ENCODE results near the gene UBA1.

GRCh38 chrX:47158131-47158530 is 35.5 kb upstream of the UBA1 start:
- TF ChIP-seq POLR2A (IDR thresholded peaks at IDR 0.05; ENCODE audit: low read length) = no peak
- no peak for TF ChIP-seq REST (IDR thresholded peaks at IDR 0.05)
- no peak for TF ChIP-seq CTCF (IDR thresholded peaks at IDR 0.05)
- TF ChIP-seq RAD21 (conservative IDR thresholded peaks at IDR 0.05 in 1 of 2, IDR thresholded peaks at IDR 0.05 in 1 of 2) = no peak
- TF ChIP-seq JUN (IDR thresholded peaks at IDR 0.05) = no peak
- TF ChIP-seq CBX2 (IDR thresholded peaks at IDR 0.05; ENCODE audit: borderline replicate concordance, low read depth) = no peak

Data from A549 (cell line).